ENCODE measurements around the gene SLC10A7.
A peak's percentile ranks its signal among the peaks of the same experiment; 100 is the strongest.

SLC10A7 gene
- 18.1 to 19.1 (median 18.1) reads per million in 3 experiments for total RNA-seq

- peak; percentile 66 for DNase-seq
These were observed at the start of gene SLC10A7 for GRCh38 chr4:146521541-146522097. Gene SLC10A7, minus strand, starts transcription at chr4:146521940. Its CDS starts 223 bp downstream, at chr4:146521717.

- DNase-seq, result no peak
These were observed 45.7 kb upstream of the SLC10A7 start for GRCh38 chr4:146567396-146567795.

GRCh38 chr4:146564492-146564891, 42.8 kb upstream of the SLC10A7 start:
- no peak for DNase-seq

GRCh38 chr4:146550161-146550560, 28.4 kb upstream of the SLC10A7 start:
- DNase-seq, result no peak

- DNase-seq, result no peak
These were observed 26.7 kb upstream of the SLC10A7 start for GRCh38 chr4:146548443-146548842.

- no peak for DNase-seq
These were observed 23.4 kb upstream of the SLC10A7 start for GRCh38 chr4:146545102-146545501.

- no peak for DNase-seq
These were observed 12.4 kb upstream of the SLC10A7 start for GRCh38 chr4:146534178-146534577.

- DNase-seq, result no peak
These were observed 4.0 kb upstream of the SLC10A7 start for GRCh38 chr4:146525754-146526153.

GRCh38 chr4:146524663-146525062, 2.9 kb upstream of the SLC10A7 start:
- no peak for DNase-seq

GRCh38 chr4:146522869-146523205, 1.1 kb upstream of the SLC10A7 start:
- DNase-seq, result peak; percentile 23

GRCh38 chr4:146522098-146522868, 543 bp upstream of the SLC10A7 start:
- DNase-seq, result peak; percentile 77

- peak; percentile 22 for DNase-seq
These were observed 722 bp downstream of the SLC10A7 start for GRCh38 chr4:146520896-146521540.

- DNase-seq, result no peak
These were observed 6.9 kb downstream of the SLC10A7 start for GRCh38 chr4:146514651-146515357.

- DNase-seq, result no peak
These were observed 8.2 kb downstream of the SLC10A7 start for GRCh38 chr4:146513548-146513947.

GRCh38 chr4:146511381-146511780, 10.4 kb downstream of the SLC10A7 start:
- no peak for DNase-seq

GRCh38 chr4:146510942-146511341, 10.8 kb downstream of the SLC10A7 start:
- no peak for DNase-seq

GRCh38 chr4:146508229-146508939, 13.4 kb downstream of the SLC10A7 start:
- no peak for DNase-seq

GRCh38 chr4:146507632-146508031, 14.1 kb downstream of the SLC10A7 start:
- DNase-seq, result no peak

- DNase-seq, result no peak
These were observed 15.5 kb downstream of the SLC10A7 start for GRCh38 chr4:146506272-146506671.

GRCh38 chr4:146500216-146500615, 21.5 kb downstream of the SLC10A7 start:
- no peak for DNase-seq

GRCh38 chr4:146498291-146498690, 23.4 kb downstream of the SLC10A7 start:
- DNase-seq, result no peak

- DNase-seq, result no peak
These were observed 26.5 kb downstream of the SLC10A7 start for GRCh38 chr4:146495269-146495668.

- DNase-seq, result no peak
These were observed 27.6 kb downstream of the SLC10A7 start for GRCh38 chr4:146494143-146494542.

Measured in central memory CD4-positive, alpha-beta T cell (primary cell).